Measurements from ENCODE around the gene TELO2.

DNA sequence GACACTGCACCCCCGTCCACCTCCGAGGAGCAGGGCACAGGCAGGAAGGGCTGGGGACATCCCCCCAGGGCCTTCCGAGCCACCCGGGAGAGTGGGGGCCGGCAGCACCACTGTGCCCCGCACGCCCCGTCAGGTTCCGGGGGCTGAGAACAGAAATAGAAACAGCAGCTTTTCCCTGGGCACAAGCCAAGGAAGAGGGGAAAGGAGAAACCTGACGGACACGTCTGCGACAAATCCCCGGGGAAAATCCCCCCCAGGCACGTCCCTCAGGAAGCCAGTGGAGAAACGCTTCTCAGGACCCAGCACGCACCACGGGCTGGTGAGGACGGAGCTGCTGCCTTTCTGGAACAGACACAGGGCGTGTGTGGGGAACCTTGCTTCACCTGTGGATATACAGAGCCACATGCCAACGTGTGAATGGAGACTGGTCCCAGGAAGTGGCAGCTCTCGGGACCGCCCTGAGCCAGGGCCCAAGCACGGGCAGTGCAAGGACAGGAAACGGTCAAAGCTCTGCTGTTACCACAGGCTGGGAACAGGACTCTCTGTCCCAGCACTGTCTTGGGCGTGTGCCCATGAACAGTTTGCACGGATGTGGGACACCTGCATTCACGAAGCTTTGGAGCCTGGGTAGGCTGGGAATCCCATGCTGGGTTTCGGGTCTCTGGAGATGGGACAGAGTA, 39.1 kb downstream of the TELO2 start:
- no peak for TF ChIP-seq TAF1 (IDR thresholded peaks at IDR 0.05; ENCODE audit: borderline replicate concordance, low read depth, low read length)
- no peak for TF ChIP-seq POLR2AphosphoS5 (IDR thresholded peaks at IDR 0.05; ENCODE audit: low read depth, low read length)

Measured in GM12892 (cell line).